DND-41 (cell line): Measurements from ENCODE around the gene FARP2.
A peak's percentile ranks its signal among the peaks of the same experiment; 100 is the strongest.
"Not testable (repeated sequence)": the region's sequence is repeated elsewhere in the genome, so short reads cannot be mapped to it uniquely, and the experiment has no call there.

Experiments
- ATAC-seq: fragments of 200-7000 bp; cut with Tn5 transposase; 3 replicates; pipeline ENCODE4 v1.9.1; 2021; ENCODE audit warnings: low read depth; ENCODE audit not compliant: insufficient read depth
- DNase-seq: peaks from one replicate; pipeline ENCODE4 v3.0.0-alpha.2; 2020
- H2AFZ ChIP-seq: 2 replicates; pipeline ENCODE4 v1.6.0; 2012; ENCODE audit warnings: low read depth, low read length
- H3K27ac ChIP-seq: 2 replicates; pipeline ENCODE4 v1.5.1; 2012; ENCODE audit warnings: low read length, inconsistent platforms
- H3K27me3 ChIP-seq: fragments of 200-600 bp; sonication (generic); 2 replicates; pipeline ENCODE4 v1.6.0; 2012; ENCODE audit warnings: low read length, mild to moderate bottlenecking, inconsistent platforms; ENCODE audit not compliant: insufficient read depth, poor library complexity
- H3K36me3 ChIP-seq: 2 replicates; pipeline ENCODE4 v1.5.1; 2012; ENCODE audit warnings: low read length, inconsistent platforms; ENCODE audit not compliant: insufficient read depth
- H3K4me1 ChIP-seq: 2 replicates; pipeline ENCODE4 v1.5.1; 2012; ENCODE audit warnings: mild to moderate bottlenecking, low read length; ENCODE audit not compliant: insufficient read depth
- H3K4me2 ChIP-seq: 2 replicates; pipeline ENCODE4 v1.6.0; 2012; ENCODE audit warnings: mild to moderate bottlenecking, moderate library complexity, low read length, inconsistent platforms; ENCODE audit not compliant: insufficient read depth
- H3K4me3 ChIP-seq, 2 experiments: fragments of 200-600 bp in 1 of 2; shearing (Covaris generic) in 1 of 2; 2 replicates each; pipeline ENCODE4 v1.5.1; 2012 to 2016; ENCODE audit warnings: inconsistent platforms in 2 of 2, low read length in 2 of 2, mild to moderate bottlenecking in 2 of 2, low read depth in 1 of 2, moderate library complexity in 1 of 2
- H3K79me2 ChIP-seq: 2 replicates; pipeline ENCODE4 v1.6.0; 2012; ENCODE audit warnings: low read length, inconsistent platforms; ENCODE audit not compliant: insufficient read depth
- H3K9ac ChIP-seq: 2 replicates; pipeline ENCODE4 v1.6.0; 2012; ENCODE audit warnings: low read depth, mild to moderate bottlenecking, inconsistent platforms, low read length, moderate library complexity
- H3K9me3 ChIP-seq: 2 replicates; pipeline ENCODE4 v1.5.1; 2012; ENCODE audit warnings: low read length, moderate library complexity, mild to moderate bottlenecking, inconsistent platforms; ENCODE audit not compliant: insufficient read depth, severe bottlenecking
- H4K20me1 ChIP-seq: 2 replicates; pipeline ENCODE4 v1.6.0; 2012; ENCODE audit warnings: low read length; ENCODE audit not compliant: insufficient read depth
- EZH2 ChIP-seq: IDR thresholded peaks from 3 replicates; pipeline ENCODE4 v1.6.1; 2012; ENCODE audit warnings: borderline replicate concordance, low read depth, mild to moderate bottlenecking, moderate library complexity, low read length, inconsistent platforms; ENCODE audit not compliant: severe bottlenecking
- TF ChIP-seq, protein P1 (sequence below): IDR thresholded peaks from 2 replicates; pipeline ENCODE4 v1.5.1; 2012; ENCODE audit warnings: borderline replicate concordance, low read length, moderate library complexity, mild to moderate bottlenecking; ENCODE audit not compliant: poor library complexity, severe bottlenecking; ENCODE audit errors: extremely low read depth

Gene FARP2

DNA sequence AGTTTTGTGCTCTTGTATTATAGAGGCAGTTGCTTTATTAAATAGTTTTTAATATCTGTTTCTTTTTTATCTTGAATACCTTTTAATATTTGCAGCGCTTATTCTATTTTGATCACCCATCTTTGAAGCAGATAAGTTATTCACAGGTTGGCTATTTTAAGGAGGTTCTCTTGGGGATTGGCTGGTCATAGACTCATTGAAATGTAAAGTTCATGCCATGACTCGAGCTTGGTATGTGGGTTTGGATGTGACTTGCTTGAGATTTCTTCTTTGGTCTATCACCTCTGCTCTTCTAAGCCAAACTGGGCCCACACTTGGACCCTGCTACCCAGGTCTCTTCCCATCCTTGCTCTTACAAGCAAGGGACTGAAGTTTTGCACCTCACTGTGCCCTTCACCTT, 33.6 kb downstream of the FARP2 start:
- TF ChIP-seq, protein P1, sequence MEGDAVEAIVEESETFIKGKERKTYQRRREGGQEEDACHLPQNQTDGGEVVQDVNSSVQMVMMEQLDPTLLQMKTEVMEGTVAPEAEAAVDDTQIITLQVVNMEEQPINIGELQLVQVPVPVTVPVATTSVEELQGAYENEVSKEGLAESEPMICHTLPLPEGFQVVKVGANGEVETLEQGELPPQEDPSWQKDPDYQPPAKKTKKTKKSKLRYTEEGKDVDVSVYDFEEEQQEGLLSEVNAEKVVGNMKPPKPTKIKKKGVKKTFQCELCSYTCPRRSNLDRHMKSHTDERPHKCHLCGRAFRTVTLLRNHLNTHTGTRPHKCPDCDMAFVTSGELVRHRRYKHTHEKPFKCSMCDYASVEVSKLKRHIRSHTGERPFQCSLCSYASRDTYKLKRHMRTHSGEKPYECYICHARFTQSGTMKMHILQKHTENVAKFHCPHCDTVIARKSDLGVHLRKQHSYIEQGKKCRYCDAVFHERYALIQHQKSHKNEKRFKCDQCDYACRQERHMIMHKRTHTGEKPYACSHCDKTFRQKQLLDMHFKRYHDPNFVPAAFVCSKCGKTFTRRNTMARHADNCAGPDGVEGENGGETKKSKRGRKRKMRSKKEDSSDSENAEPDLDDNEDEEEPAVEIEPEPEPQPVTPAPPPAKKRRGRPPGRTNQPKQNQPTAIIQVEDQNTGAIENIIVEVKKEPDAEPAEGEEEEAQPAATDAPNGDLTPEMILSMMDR = no peak
- TF ChIP-seq EZH2 = no peak
- H3K79me2 ChIP-seq = no peaks in the 10 kb centered on the region; the same call in 1 of the 2 replicates
- H3K9me3 ChIP-seq = no peaks in the 10 kb centered on the region
- no peaks in the 10 kb centered on the region for H3K4me1 ChIP-seq
- DNase-seq (no peak), ATAC-seq (no peak)
- H3K4me3 ChIP-seq = no peak overlapping the region
- no peaks in the 10 kb centered on the region for H3K27me3 ChIP-seq
- peaks cover 23% of the 10 kb centered on the region for H4K20me1 ChIP-seq
- no peak overlapping the region for H2AFZ ChIP-seq
- H3K36me3 ChIP-seq = peaks cover under 1% of the 10 kb centered on the region; the same call in 1 of the 2 replicates
- no peak overlapping the region for H3K9ac ChIP-seq
- no peak overlapping the region for H3K27ac ChIP-seq
- H3K4me2 ChIP-seq = no peak overlapping the region

DNA sequence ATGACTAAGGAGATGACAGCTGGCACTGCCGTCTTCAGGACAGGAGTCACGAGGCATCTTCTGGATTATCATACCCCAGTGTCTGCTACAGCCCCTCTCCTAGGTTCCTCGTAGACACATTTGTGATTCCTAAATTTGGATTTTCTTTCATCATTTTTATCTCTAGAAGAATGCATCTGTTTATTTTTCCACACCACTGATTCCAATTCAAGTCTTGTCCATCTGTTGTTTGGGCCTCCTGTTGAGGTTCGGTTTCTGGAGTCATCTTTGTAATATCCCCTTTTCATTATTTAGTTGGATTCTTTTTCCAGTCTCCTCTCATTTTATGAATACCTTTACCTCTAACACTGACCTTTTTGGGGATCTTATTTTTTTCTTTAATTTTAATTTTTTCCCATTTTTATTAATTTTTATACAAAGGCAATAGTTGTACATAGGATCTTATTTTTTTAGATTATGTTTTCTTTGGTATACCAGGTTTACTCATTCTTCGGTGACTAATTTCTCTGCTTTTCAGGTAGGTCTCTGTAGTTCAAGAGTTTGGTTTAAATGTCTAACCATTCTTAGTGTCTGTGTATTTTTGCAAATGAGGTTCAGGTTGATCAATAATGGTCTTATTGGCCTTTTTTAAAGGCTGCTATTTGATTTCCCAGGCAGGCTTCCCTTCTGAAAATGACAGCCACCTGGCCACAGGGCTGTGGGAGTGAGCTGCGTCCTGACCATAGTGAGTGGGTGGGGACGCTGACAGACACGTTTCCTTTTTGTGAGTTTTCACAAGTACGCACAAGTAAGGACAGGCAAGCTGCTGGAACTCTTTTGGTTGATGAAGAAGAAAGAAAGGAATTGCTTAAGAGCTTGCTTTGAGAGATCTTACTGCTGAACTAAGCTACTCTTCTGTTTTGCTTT, 34.5 kb downstream of the FARP2 start:
- H3K4me2 ChIP-seq = no peak overlapping the region
- TF ChIP-seq EZH2 = no peak
- TF ChIP-seq, protein P1 = no peak

DNA sequence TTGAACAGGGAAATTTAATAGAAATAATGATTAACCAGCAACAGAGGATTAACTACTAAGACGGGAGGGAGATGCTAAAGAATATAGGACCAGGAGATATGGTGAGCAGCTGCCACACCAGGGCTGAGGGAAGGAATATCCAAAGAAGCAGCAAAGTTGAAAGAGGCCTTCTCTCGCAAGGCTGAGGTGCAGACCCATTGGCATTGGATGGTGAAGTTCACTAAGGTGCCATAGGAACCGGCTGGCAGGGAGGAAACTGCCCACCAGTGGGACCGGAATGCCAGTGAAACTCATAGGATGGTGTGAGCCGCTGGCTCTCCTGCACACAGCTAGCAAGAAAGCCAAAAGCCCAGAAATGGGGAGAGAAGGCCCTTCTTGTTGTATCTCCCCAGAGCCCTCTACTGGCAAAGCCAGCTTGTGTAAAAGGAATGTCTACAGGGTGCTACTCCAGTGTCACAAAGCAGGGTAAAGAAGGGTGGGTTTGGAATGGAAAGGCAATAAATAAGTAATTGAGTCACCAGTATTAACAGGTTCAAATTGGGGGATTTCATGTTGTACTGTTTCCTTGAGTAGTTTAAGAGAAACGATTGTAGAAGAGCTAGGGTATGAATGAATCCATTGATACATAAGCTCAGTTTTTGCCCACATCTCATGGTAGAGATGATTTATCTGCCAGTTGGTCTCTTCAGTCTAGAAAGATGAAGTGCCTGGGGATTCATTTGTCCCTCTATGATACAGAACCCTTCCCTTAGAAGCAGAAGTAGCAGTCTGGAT, 36.0 kb downstream of the FARP2 start:
- Histone ChIP-seq H2AFZ (no peak overlapping the region), H3K27ac (no peak overlapping the region), H3K4me2 (no peak overlapping the region), H3K27me3 (no peaks in the 10 kb centered on the region), H3K9ac (no peak overlapping the region), H3K79me2 (no peaks in the 10 kb centered on the region), H4K20me1 (peaks cover 20% of the 10 kb centered on the region; the same call in 1 of the 2 replicates), H3K9me3 (no peaks in the 10 kb centered on the region), H3K4me1 (no peaks in the 10 kb centered on the region), H3K36me3 (peaks cover 11% of the 10 kb centered on the region; the same call in 1 of the 2 replicates), H3K4me3 (no peak overlapping the region)
- no peak for TF ChIP-seq EZH2
- TF ChIP-seq, protein P1 = peak; percentile 42
- no peak; the same call in 2 of the 3 replicates for ATAC-seq
- DNase-seq = no peak

More for the DNA sequence above, 34.5 kb downstream of the FARP2 start:
- no peak for ATAC-seq
- H3K9me3 ChIP-seq = no peaks in the 10 kb centered on the region
- H3K4me3 ChIP-seq = no peak overlapping the region
- peaks cover 9% of the 10 kb centered on the region; the same call in 1 of the 2 replicates for H3K36me3 ChIP-seq
- H3K9ac ChIP-seq = no peak overlapping the region
- H3K79me2 ChIP-seq = no peaks in the 10 kb centered on the region; the same call in 1 of the 2 replicates
- H3K4me1 ChIP-seq = no peaks in the 10 kb centered on the region
- no peak for DNase-seq
- H2AFZ ChIP-seq = no peak overlapping the region
- no peak overlapping the region for H3K27ac ChIP-seq
- H3K27me3 ChIP-seq = no peaks in the 10 kb centered on the region
- peaks cover 23% of the 10 kb centered on the region for H4K20me1 ChIP-seq

DNA sequence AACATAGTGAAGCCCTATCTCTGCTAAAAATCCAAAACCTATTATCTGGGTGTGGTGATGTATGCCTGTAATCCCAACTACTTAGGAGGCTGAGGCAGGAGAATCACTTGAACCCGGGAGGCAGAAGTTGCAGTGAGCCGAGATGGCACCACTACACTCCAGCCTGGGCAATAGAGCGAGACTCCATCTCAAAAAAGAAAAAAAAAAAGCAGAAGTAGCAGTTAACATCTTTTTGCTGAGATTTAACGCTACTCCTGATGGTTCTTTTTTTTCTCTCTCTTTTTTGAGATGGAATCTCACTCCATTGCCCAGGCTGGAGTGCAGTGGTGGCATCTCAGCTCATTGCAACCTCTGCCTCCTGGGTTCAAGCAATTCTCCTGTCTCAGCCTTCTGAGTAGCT, 36.7 kb downstream of the FARP2 start:
- Histone ChIP-seq H3K36me3 (peaks cover 11% of the 10 kb centered on the region; the same call in 1 of the 2 replicates), H4K20me1 (peaks cover 23% of the 10 kb centered on the region; the same call in 1 of the 2 replicates)
- H3K4me1 ChIP-seq, H3K4me3 ChIP-seq, DNase-seq, H2AFZ ChIP-seq, H3K27me3 ChIP-seq, H3K4me2 ChIP-seq, H3K9ac ChIP-seq, H3K27ac ChIP-seq, H3K79me2 ChIP-seq, H3K9me3 ChIP-seq, ATAC-seq: not testable (repeated sequence)
